HepG2 (cell line): ENCODE measurements around the gene RAB5B.

ENCODE experiments used
- HNRNPL ChIP-seq: fragments of 200-400 bp; formaldehyde crosslinking; IDR thresholded peaks from 2 replicates; pipeline ENCODE4 v1.6.1; 2017; ENCODE audit warnings: mild to moderate bottlenecking, low read depth, low read length
- NFRKB ChIP-seq: fragments of 450-650 bp; IDR thresholded peaks from 2 replicates; pipeline ENCODE4 v1.6.1; 2017
- NR3C1 ChIP-seq: sonication (generic); formaldehyde crosslinking; IDR thresholded peaks from 2 replicates; pipeline ENCODE4 v1.4.0; 2020; ENCODE audit warnings: missing genetic modification reagents
- ZNF350 ChIP-seq: sonication (generic); formaldehyde crosslinking; IDR thresholded peaks from 2 replicates; pipeline ENCODE4 v1.4.0; 2020; ENCODE audit warnings: mild to moderate bottlenecking, low read depth, missing genetic modification reagents, borderline replicate concordance
- TF ChIP-seq, protein P1 (sequence below): sonication (generic); formaldehyde crosslinking; IDR thresholded peaks from 2 replicates; pipeline ENCODE4 v1.5.0; 2020; ENCODE audit warnings: mild to moderate bottlenecking, missing genetic modification reagents, moderate library complexity
- TF ChIP-seq, protein P2 (sequence below): sonication (generic); formaldehyde crosslinking; IDR thresholded peaks from 2 replicates; pipeline ENCODE4 v1.8.0; 2022; ENCODE audit warnings: mild to moderate bottlenecking, missing genetic modification reagents, moderate library complexity

DNA sequence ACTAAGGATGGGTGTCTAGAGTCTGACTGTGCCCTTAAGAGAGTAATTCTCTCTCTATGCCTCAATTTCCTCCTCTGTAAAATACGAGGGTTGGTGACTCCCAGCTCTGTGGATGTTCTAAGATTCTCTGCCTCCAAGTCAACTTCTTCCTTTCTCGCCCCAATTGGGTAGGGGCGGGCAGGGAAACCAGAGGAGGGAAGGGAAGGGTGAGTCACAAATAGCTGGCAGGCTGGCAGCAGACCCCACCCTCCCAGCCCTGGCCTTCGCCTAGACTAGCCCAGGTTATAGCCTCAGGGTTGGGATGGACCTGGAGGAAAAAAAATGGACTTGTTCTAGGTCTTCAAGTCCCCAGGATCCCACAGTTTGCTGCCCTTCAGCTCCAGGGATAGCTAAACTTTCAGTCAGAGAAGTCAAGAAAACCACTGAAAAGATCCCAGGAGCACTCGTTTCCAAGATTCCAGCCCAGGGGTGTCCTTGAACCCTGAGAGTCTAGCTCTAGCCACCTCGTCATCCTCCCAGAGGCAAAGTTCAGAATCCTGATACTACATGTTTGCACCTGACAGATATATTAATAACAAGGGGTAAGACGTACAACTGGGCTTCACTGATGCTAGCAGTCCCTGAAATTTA, 40.6 kb upstream of the RAB5B start:
- TF ChIP-seq ZNF350 (CRISPR knock-in tag) = no peak
- TF ChIP-seq NR3C1 = no peak
- TF ChIP-seq NFRKB = no peak
- TF ChIP-seq, protein P1, sequence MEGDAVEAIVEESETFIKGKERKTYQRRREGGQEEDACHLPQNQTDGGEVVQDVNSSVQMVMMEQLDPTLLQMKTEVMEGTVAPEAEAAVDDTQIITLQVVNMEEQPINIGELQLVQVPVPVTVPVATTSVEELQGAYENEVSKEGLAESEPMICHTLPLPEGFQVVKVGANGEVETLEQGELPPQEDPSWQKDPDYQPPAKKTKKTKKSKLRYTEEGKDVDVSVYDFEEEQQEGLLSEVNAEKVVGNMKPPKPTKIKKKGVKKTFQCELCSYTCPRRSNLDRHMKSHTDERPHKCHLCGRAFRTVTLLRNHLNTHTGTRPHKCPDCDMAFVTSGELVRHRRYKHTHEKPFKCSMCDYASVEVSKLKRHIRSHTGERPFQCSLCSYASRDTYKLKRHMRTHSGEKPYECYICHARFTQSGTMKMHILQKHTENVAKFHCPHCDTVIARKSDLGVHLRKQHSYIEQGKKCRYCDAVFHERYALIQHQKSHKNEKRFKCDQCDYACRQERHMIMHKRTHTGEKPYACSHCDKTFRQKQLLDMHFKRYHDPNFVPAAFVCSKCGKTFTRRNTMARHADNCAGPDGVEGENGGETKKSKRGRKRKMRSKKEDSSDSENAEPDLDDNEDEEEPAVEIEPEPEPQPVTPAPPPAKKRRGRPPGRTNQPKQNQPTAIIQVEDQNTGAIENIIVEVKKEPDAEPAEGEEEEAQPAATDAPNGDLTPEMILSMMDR (CRISPR knock-in tag) = no peak
- no peak for TF ChIP-seq HNRNPL
- TF ChIP-seq, protein P2, sequence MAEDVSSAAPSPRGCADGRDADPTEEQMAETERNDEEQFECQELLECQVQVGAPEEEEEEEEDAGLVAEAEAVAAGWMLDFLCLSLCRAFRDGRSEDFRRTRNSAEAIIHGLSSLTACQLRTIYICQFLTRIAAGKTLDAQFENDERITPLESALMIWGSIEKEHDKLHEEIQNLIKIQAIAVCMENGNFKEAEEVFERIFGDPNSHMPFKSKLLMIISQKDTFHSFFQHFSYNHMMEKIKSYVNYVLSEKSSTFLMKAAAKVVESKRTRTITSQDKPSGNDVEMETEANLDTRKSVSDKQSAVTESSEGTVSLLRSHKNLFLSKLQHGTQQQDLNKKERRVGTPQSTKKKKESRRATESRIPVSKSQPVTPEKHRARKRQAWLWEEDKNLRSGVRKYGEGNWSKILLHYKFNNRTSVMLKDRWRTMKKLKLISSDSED (CRISPR knock-in tag) = no peak
